ENCODE measurements around the gene NES. TPM values are rescaled to one million over a fixed set of nuclear protein-coding genes. Genes with fewer than 3 reads are reported as not detected.
A peak's percentile ranks its signal among the peaks of the same experiment; 100 is the strongest.

Gene NES
- total RNA-seq, 1 experiment from 2014 or later = 8.4 TPM

DNA sequence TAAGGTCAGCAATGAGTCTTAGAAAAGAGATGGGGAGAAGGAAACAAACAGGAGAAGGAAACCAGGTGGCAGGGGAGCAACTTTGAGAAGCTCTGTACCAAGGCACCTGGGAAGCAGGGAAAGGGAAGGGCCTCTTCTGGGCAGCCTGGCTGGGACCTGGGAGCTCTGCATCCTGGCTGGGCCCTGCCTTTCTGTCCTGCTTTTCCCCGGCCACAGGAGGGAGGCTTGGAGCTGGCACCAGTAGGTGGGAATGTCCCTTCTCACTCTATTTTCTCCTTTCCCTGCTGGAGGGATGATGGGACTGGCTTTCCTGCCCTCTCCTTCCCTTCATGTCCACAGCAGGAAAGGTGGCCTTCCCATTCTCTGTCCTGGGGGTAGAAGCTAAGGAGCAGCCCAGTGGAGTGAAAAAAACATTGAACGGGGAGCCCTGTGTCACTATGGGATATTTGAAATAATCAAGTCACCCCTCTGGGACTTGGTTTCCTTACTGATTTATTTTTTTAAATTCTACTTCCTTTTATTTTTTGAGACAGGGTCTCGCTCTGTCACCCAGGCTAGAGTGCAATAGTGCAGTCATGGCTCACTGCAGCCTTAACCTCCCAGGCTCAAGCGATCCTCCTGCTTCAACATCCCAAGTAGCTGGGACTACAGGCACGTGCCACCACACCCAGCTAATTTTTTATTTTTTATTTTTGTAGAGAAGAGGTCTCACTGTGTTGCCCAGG lies 5.1 kb upstream of the NES start:
- H3K4me3 ChIP-seq (replicated peaks in 1 of 2; ENCODE audit: low read depth in 1 of 2, low read length in 2 of 2) = no peak overlapping the region
- intact Hi-C loops (cut with micrococcal nuclease) = no loop called here
- H3K36me3 ChIP-seq (ENCODE audit: control insufficient read depth in 1 of 2, insufficient read depth in 2 of 2, low read length in 2 of 2) = no peaks in the 10 kb centered on the region
- peaks cover 28 to 49% of the 10 kb centered on the region in 2 experiments for H3K4me1 ChIP-seq (ENCODE audit: control insufficient read depth in 1 of 2, insufficient read depth in 2 of 2, low read length in 2 of 2)
- no peaks in the 10 kb centered on the region for H3K9me2 ChIP-seq (ENCODE audit: insufficient read depth)
- H3K27ac ChIP-seq (ENCODE audit: low read depth, low read length) = no peak overlapping the region
- H3K79me2 ChIP-seq (ENCODE audit: insufficient read depth, low read length) = no peaks in the 10 kb centered on the region
- no TSS peak for BruUV-seq (replicated peaks)
- H3K27me3 ChIP-seq (ENCODE audit: insufficient read depth, low read length) = no peaks in the 10 kb centered on the region
- DNase-seq (ENCODE audit: low read depth, low spot score) (no peak), ATAC-seq (peak; percentile 55)
- POLR2A ChIA-PET = interaction anchor here (0.8 to 1.4 kb wide), 3 partner anchors 21 to 55 kb away, joined by 4 to 8 read pairs (median 5); no protein-coding TSS in a partner anchor
- TF ChIP-seq CEBPB (IDR thresholded peaks at IDR 0.05; ENCODE audit: low read depth) = no peak
- TF ChIP-seq CTCF (IDR thresholded peaks at IDR 0.05 in 2 of 3, conservative IDR thresholded peaks at IDR 0.05 in 1 of 3; ENCODE audit: borderline replicate concordance in 1 of 3, insufficient read depth in 1 of 3, low read depth in 2 of 3, low read length in 2 of 3) = peak in 1 of 3 experiments; percentile 38; a peak in 2 of 6 replicates
- no peak overlapping the region for H3K4me2 ChIP-seq (ENCODE audit: low read length)
- no peak overlapping the region for H3K9ac ChIP-seq (ENCODE audit: low read length)
- RAD21 ChIA-PET (ENCODE audit: low non-redundant PET in 1 of 2, low total read pairs in 2 of 2, uncharacterized antibody in 2 of 2, unreplicated experiment in 2 of 2) = interaction anchor here in 1 of 2 experiments (0.9 kb wide), 1 partner anchor 178 kb away, joined by 3 read pairs; the partner anchor contains the start of gene NTRK1
- CTCF ChIA-PET = interaction anchor here (0.9 to 2.6 kb wide), 5 partner anchors 11 to 178 kb away, joined by 3 to 13 read pairs (median 9); partner anchors contain the start of genes CRABP2 and NTRK1
- H3K9me3 ChIP-seq (ENCODE audit: control insufficient read depth in 1 of 2, insufficient read depth in 1 of 2, low read depth in 1 of 2, low read length in 2 of 2) = no peaks in the 10 kb centered on the region
- H4K20me1 ChIP-seq (ENCODE audit: insufficient read depth) = no peaks in the 10 kb centered on the region
- H2AFZ ChIP-seq (ENCODE audit: low read depth, low read length, poor library complexity, severe bottlenecking) = no peak overlapping the region

- H3K4me1 ChIP-seq (ENCODE audit: control insufficient read depth in 1 of 2, insufficient read depth in 2 of 2, low read length in 2 of 2) = peaks cover 26 to 48% of the 10 kb centered on the region in 2 experiments
- DNase-seq (ENCODE audit: low read depth, low spot score) = no peak
- ATAC-seq = no peak
- intact Hi-C loops (cut with micrococcal nuclease) = no loop called here
- no peaks in the 10 kb centered on the region for H3K27me3 ChIP-seq (ENCODE audit: insufficient read depth, low read length)
- BruUV-seq (replicated peaks) = no TSS peak
- ChIA-PET CTCF (interaction anchor here (0.9 to 2.6 kb wide), 6 partner anchors 12 to 179 kb away, joined by 3 to 13 read pairs (median 8); partner anchors contain the start of genes CRABP2 and NTRK1), RAD21 (ENCODE audit: low non-redundant PET in 1 of 2, low total read pairs in 2 of 2, uncharacterized antibody in 2 of 2, unreplicated experiment in 2 of 2) (no interaction called here), POLR2A (interaction anchor here (1.4 kb wide), 1 partner anchor 20 kb away, joined by 8 read pairs; no protein-coding TSS in a partner anchor)
- no peak overlapping the region for H2AFZ ChIP-seq (ENCODE audit: low read depth, low read length, poor library complexity, severe bottlenecking)
- H3K79me2 ChIP-seq (ENCODE audit: insufficient read depth, low read length) = no peaks in the 10 kb centered on the region
- H3K27ac ChIP-seq (ENCODE audit: low read depth, low read length) = no peak overlapping the region
- no peaks in the 10 kb centered on the region for H3K9me2 ChIP-seq (ENCODE audit: insufficient read depth)
- H3K4me3 ChIP-seq (replicated peaks in 1 of 2; ENCODE audit: low read depth in 1 of 2, low read length in 2 of 2) = no peak overlapping the region
- H3K9ac ChIP-seq (ENCODE audit: low read length) = no peak overlapping the region
- no peaks in the 10 kb centered on the region for H3K36me3 ChIP-seq (ENCODE audit: control insufficient read depth in 1 of 2, insufficient read depth in 2 of 2, low read length in 2 of 2)
- no peak overlapping the region for H3K4me2 ChIP-seq (ENCODE audit: low read length)
- no peaks in the 10 kb centered on the region for H3K9me3 ChIP-seq (ENCODE audit: control insufficient read depth in 1 of 2, insufficient read depth in 1 of 2, low read depth in 1 of 2, low read length in 2 of 2)
- no peaks in the 10 kb centered on the region for H4K20me1 ChIP-seq (ENCODE audit: insufficient read depth)
- TF ChIP-seq JUND (IDR thresholded peaks at IDR 0.05) (no peak), SIN3A (IDR thresholded peaks at IDR 0.05; ENCODE audit: low read depth) (no peak), CTCF (IDR thresholded peaks at IDR 0.05 in 2 of 3, conservative IDR thresholded peaks at IDR 0.05 in 1 of 3; ENCODE audit: borderline replicate concordance in 1 of 3, insufficient read depth in 1 of 3, low read depth in 2 of 3, low read length in 2 of 3) (no peak), YY1 (IDR thresholded peaks at IDR 0.05; ENCODE audit: extremely low read depth, insufficient replicate concordance, low read depth, low read length) (no peak), FOSL1 (IDR thresholded peaks at IDR 0.05; ENCODE audit: low read depth) (no peak), CEBPB (IDR thresholded peaks at IDR 0.05; ENCODE audit: low read depth) (no peak), TCF7L2 (IDR thresholded peaks at IDR 0.05; ENCODE audit: borderline replicate concordance, extremely low read depth, insufficient read depth, insufficient read length) (no peak), ATF3 (IDR thresholded peaks at IDR 0.05) (no peak), ELF1 (IDR thresholded peaks at IDR 0.05; ENCODE audit: borderline replicate concordance, low read depth) (no peak), ZNF274 (IDR thresholded peaks at IDR 0.05; ENCODE audit: low read depth, low read length) (no peak)
- TF ChIP-seq, protein P1, sequence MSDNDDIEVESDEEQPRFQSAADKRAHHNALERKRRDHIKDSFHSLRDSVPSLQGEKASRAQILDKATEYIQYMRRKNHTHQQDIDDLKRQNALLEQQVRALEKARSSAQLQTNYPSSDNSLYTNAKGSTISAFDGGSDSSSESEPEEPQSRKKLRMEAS (IDR thresholded peaks at IDR 0.05) = no peak
Observed at GRCh38 chr1:156681196-156681960, 4.2 kb upstream of the NES start.
